LNCAP (cell line): ENCODE measurements around the gene B4GALNT3.

ENCODE experiments used
- CTCF ChIP-seq: fragments of 450-650 bp; IDR thresholded peaks from 2 replicates; pipeline ENCODE4 v1.5.1; 2017; ENCODE audit warnings: mild to moderate bottlenecking

B4GALNT3 gene

GRCh38 chr12:563250-563781 is 103.6 kb downstream of the B4GALNT3 start:
- TF ChIP-seq CTCF = no peak

- no peak for TF ChIP-seq CTCF
Measured at GRCh38 chr12:563787-564298, 104.1 kb downstream of the B4GALNT3 start.

GRCh38 chr12:565161-565560 is 105.4 kb downstream of the B4GALNT3 start:
- no peak for TF ChIP-seq CTCF

- TF ChIP-seq CTCF = no peak
Measured at GRCh38 chr12:565589-566105, 105.9 kb downstream of the B4GALNT3 start.

GRCh38 chr12:568486-568885 is 108.7 kb downstream of the B4GALNT3 start:
- no peak for TF ChIP-seq CTCF

GRCh38 chr12:569091-569676 is 109.4 kb downstream of the B4GALNT3 start:
- TF ChIP-seq CTCF = no peak

GRCh38 chr12:569803-570434 is 110.2 kb downstream of the B4GALNT3 start:
- TF ChIP-seq CTCF = peak; percentile 92
